HG02798 (cell line): ENCODE results near the gene CDK5R1.
"Not testable (repeated sequence)": the region's sequence is repeated elsewhere in the genome, so short reads cannot be mapped to it uniquely, and the experiment has no call there.

Experiments
- ATAC-seq: cut with Tn5 transposase; IDR thresholded peaks from one replicate; pipeline ENCODE4 v1.9.1; 2021; ENCODE audit warnings: mild to moderate bottlenecking; ENCODE audit not compliant: unreplicated experiment, poor library complexity

CDK5R1 gene

GRCh38 chr17:32486701-32487472 lies at the start of gene CDK5R1:
Gene CDK5R1 (plus strand): TSS chr17:32486993. CDS start chr17:32487621, 628 bp downstream.
- ATAC-seq = peak; percentile 37

GRCh38 chr17:32440722-32441121 lies 46.1 kb upstream of the CDK5R1 start:
- no peak for ATAC-seq

GRCh38 chr17:32441886-32442285 lies 44.9 kb upstream of the CDK5R1 start:
- no peak for ATAC-seq

GRCh38 chr17:32443827-32444300 lies 42.9 kb upstream of the CDK5R1 start:
- no peak for ATAC-seq

- peak; percentile 97 for ATAC-seq
Measured at GRCh38 chr17:32444301-32445073, 42.3 kb upstream of the CDK5R1 start, which contains the start of gene PSMD11. Gene PSMD11 (plus strand): TSS chr17:32444510. CDS start chr17:32444524, 14 bp downstream.

GRCh38 chr17:32445074-32445415 lies 41.7 kb upstream of the CDK5R1 start:
- no peak for ATAC-seq

- no peak for ATAC-seq
Measured at GRCh38 chr17:32445497-32445896, 41.3 kb upstream of the CDK5R1 start.

GRCh38 chr17:32445971-32446370 lies 40.8 kb upstream of the CDK5R1 start:
- ATAC-seq = no peak

- ATAC-seq = no peak
Measured at GRCh38 chr17:32446949-32447348, 39.8 kb upstream of the CDK5R1 start.

GRCh38 chr17:32449963-32450362 lies 36.8 kb upstream of the CDK5R1 start:
- no peak for ATAC-seq

GRCh38 chr17:32450379-32450778 lies 36.4 kb upstream of the CDK5R1 start:
- not testable (repeated sequence) for ATAC-seq

GRCh38 chr17:32451879-32452278 lies 34.9 kb upstream of the CDK5R1 start:
- no peak for ATAC-seq

- no peak for ATAC-seq
Measured at GRCh38 chr17:32452281-32452680, 34.5 kb upstream of the CDK5R1 start.

GRCh38 chr17:32453370-32453769 lies 33.4 kb upstream of the CDK5R1 start:
- no peak for ATAC-seq

- ATAC-seq = no peak
Measured at GRCh38 chr17:32458371-32458770, 28.4 kb upstream of the CDK5R1 start.

GRCh38 chr17:32460054-32460453 lies 26.7 kb upstream of the CDK5R1 start:
- no peak for ATAC-seq

GRCh38 chr17:32461498-32461852 lies 25.3 kb upstream of the CDK5R1 start:
- no peak for ATAC-seq

- ATAC-seq = no peak
Measured at GRCh38 chr17:32461853-32462617, 24.8 kb upstream of the CDK5R1 start.

- no peak for ATAC-seq
Measured at GRCh38 chr17:32463304-32463703, 23.5 kb upstream of the CDK5R1 start.

- ATAC-seq = no peak
Measured at GRCh38 chr17:32464374-32464773, 22.4 kb upstream of the CDK5R1 start.

- no peak for ATAC-seq
Measured at GRCh38 chr17:32467949-32468348, 18.8 kb upstream of the CDK5R1 start.
